Effector memory CD8-positive, alpha-beta T cell (primary cell): ENCODE results near the gene HIPK2.
A peak's percentile ranks its signal among the peaks of the same experiment; 100 is the strongest.
"Not testable (repeated sequence)": the region's sequence is repeated elsewhere in the genome, so short reads cannot be mapped to it uniquely, and the experiment has no call there.

Source experiments
- ATAC-seq: fragments of 150-1000 bp; cut with Tn5 transposase; replicated peaks from 2 replicates; pipeline ENCODE4 v1.10.0; 2021; ENCODE audit warnings: mild to moderate bottlenecking, moderate library complexity
- DNase-seq, 3 experiments: peaks; one replicate each; pipeline ENCODE4 v3.0.0; 2021
- H3K27ac Mint-ChIP-seq, 2 donors: one replicate each; pipeline ENCODE4 v1.8.0; 2022; ENCODE audit warnings: mild to moderate bottlenecking in 2 of 2, mixed read lengths in 2 of 2, moderate library complexity in 2 of 2
- H3K27me3 Mint-ChIP-seq, 2 donors: one replicate each; pipeline ENCODE4 v1.8.0; 2022; ENCODE audit warnings: mixed read lengths in 2 of 2
- H3K36me3 Mint-ChIP-seq: one replicate; pipeline ENCODE4 v1.8.0; 2022; ENCODE audit warnings: mild to moderate bottlenecking, moderate library complexity, mixed read lengths; ENCODE audit not compliant: insufficient read depth
- H3K4me1 Mint-ChIP-seq, 2 donors: one replicate each; pipeline ENCODE4 v1.8.0; 2022; ENCODE audit warnings: low read depth in 2 of 2, mixed read lengths in 2 of 2
- H3K4me3 Mint-ChIP-seq, 2 donors: one replicate each; pipeline ENCODE4 v1.8.0; 2022; ENCODE audit warnings: mild to moderate bottlenecking in 2 of 2, mixed read lengths in 2 of 2, moderate library complexity in 2 of 2
- H3K9me3 Mint-ChIP-seq, 2 donors: one replicate each; pipeline ENCODE4 v1.8.0; 2022; ENCODE audit warnings: mixed read lengths in 2 of 2

The HIPK2 gene

GRCh38 chr7:139619367-139619657 is 158.5 kb downstream of the HIPK2 start:
- H3K27ac Mint-ChIP-seq = no peak overlapping the region
- H3K27me3 Mint-ChIP-seq = no peaks in the 10 kb centered on the region
- no peaks in the 10 kb centered on the region for H3K9me3 Mint-ChIP-seq
- H3K36me3 Mint-ChIP-seq = peaks cover 9% of the 10 kb centered on the region
- no peak overlapping the region for H3K4me3 Mint-ChIP-seq
- ATAC-seq (no peak), DNase-seq (no peak)
- H3K4me1 Mint-ChIP-seq = peaks cover 0 to 4% of the 10 kb centered on the region in 2 donors

- peaks cover 7% of the 10 kb centered on the region for H3K36me3 Mint-ChIP-seq
These were observed 159.1 kb downstream of the HIPK2 start for GRCh38 chr7:139618482-139619366.

GRCh38 chr7:139617074-139617473 is 160.7 kb downstream of the HIPK2 start:
- Mint-ChIP-seq H3K4me1 (no peaks in the 10 kb centered on the region), H3K27ac (no peak overlapping the region), H3K27me3 (no peaks in the 10 kb centered on the region), H3K9me3 (no peaks in the 10 kb centered on the region), H3K36me3 (peaks cover 7% of the 10 kb centered on the region), H3K4me3 (no peak overlapping the region)
- ATAC-seq = no peak
- no peak for DNase-seq

More at GRCh38 chr7:139618482-139619366, 159.1 kb downstream of the HIPK2 start:
- peaks cover 0 to under 1% of the 10 kb centered on the region in 2 donors for H3K4me1 Mint-ChIP-seq
- no peaks in the 10 kb centered on the region for H3K9me3 Mint-ChIP-seq
- ATAC-seq (no peak), DNase-seq (no peak)
- peak overlapping the region in 1 of 2 donors; percentile 18 for H3K27ac Mint-ChIP-seq
- no peak overlapping the region for H3K4me3 Mint-ChIP-seq
- no peaks in the 10 kb centered on the region for H3K27me3 Mint-ChIP-seq

GRCh38 chr7:139614886-139615285 is 162.9 kb downstream of the HIPK2 start:
- Mint-ChIP-seq H3K4me3 (no peak overlapping the region), H3K27me3 (no peaks in the 10 kb centered on the region), H3K4me1 (no peaks in the 10 kb centered on the region), H3K9me3 (no peaks in the 10 kb centered on the region), H3K36me3 (peaks cover 7% of the 10 kb centered on the region), H3K27ac (no peak overlapping the region)
- DNase-seq (no peak), ATAC-seq (no peak)

- Mint-ChIP-seq H3K4me1 (no peaks in the 10 kb centered on the region), H3K4me3 (no peak overlapping the region), H3K9me3 (no peaks in the 10 kb centered on the region), H3K27ac (no peak overlapping the region), H3K27me3 (no peaks in the 10 kb centered on the region), H3K36me3 (peaks cover 7% of the 10 kb centered on the region)
- DNase-seq (no peak), ATAC-seq (no peak)
These were observed 163.8 kb downstream of the HIPK2 start for GRCh38 chr7:139613971-139614411.

GRCh38 chr7:139611556-139611955 is 166.2 kb downstream of the HIPK2 start:
- H3K9me3 Mint-ChIP-seq, DNase-seq, ATAC-seq, H3K4me3 Mint-ChIP-seq, H3K27ac Mint-ChIP-seq, H3K27me3 Mint-ChIP-seq, H3K4me1 Mint-ChIP-seq: not testable (repeated sequence)
- peaks cover 11% of the 10 kb centered on the region for H3K36me3 Mint-ChIP-seq

- no peak overlapping the region for H3K4me3 Mint-ChIP-seq
- no peaks in the 10 kb centered on the region for H3K9me3 Mint-ChIP-seq
- no peak for ATAC-seq
- H3K4me1 Mint-ChIP-seq = no peaks in the 10 kb centered on the region
- peaks cover 4% of the 10 kb centered on the region for H3K36me3 Mint-ChIP-seq
- no peak for DNase-seq
- H3K27ac Mint-ChIP-seq = no peak overlapping the region
- no peaks in the 10 kb centered on the region for H3K27me3 Mint-ChIP-seq
These were observed 167.2 kb downstream of the HIPK2 start for GRCh38 chr7:139610595-139610994.

- H3K27me3 Mint-ChIP-seq = no peaks in the 10 kb centered on the region
- H3K4me3 Mint-ChIP-seq = no peak overlapping the region
- no peaks in the 10 kb centered on the region for H3K4me1 Mint-ChIP-seq
- DNase-seq = no peak
- no peak for ATAC-seq
- no peaks in the 10 kb centered on the region for H3K9me3 Mint-ChIP-seq
- peaks cover 4% of the 10 kb centered on the region for H3K36me3 Mint-ChIP-seq
- H3K27ac Mint-ChIP-seq = no peak overlapping the region
These were observed 173.9 kb downstream of the HIPK2 start for GRCh38 chr7:139603896-139604295.

- H3K27ac Mint-ChIP-seq = no peak overlapping the region
- no peaks in the 10 kb centered on the region for H3K9me3 Mint-ChIP-seq
- peaks cover 4% of the 10 kb centered on the region for H3K36me3 Mint-ChIP-seq
- no peaks in the 10 kb centered on the region for H3K4me1 Mint-ChIP-seq
- no peak for DNase-seq
- ATAC-seq = no peak
- H3K27me3 Mint-ChIP-seq = no peaks in the 10 kb centered on the region
- no peak overlapping the region for H3K4me3 Mint-ChIP-seq
These were observed 174.5 kb downstream of the HIPK2 start for GRCh38 chr7:139603282-139603681.

- H3K27ac Mint-ChIP-seq = no peak overlapping the region
- no peaks in the 10 kb centered on the region for H3K27me3 Mint-ChIP-seq
- H3K36me3 Mint-ChIP-seq = peaks cover 4% of the 10 kb centered on the region
- no peak overlapping the region for H3K4me3 Mint-ChIP-seq
- H3K4me1 Mint-ChIP-seq = no peaks in the 10 kb centered on the region
- H3K9me3 Mint-ChIP-seq = no peaks in the 10 kb centered on the region
- ATAC-seq (peak; percentile 21), DNase-seq (no peak)
These were observed 175.6 kb downstream of the HIPK2 start for GRCh38 chr7:139602143-139602722.

GRCh38 chr7:139601176-139601575 is 176.6 kb downstream of the HIPK2 start:
- H3K27me3 Mint-ChIP-seq = no peaks in the 10 kb centered on the region
- DNase-seq (no peak), ATAC-seq (no peak)
- peaks cover 9% of the 10 kb centered on the region for H3K36me3 Mint-ChIP-seq
- H3K27ac Mint-ChIP-seq = no peak overlapping the region
- no peaks in the 10 kb centered on the region for H3K9me3 Mint-ChIP-seq
- no peak overlapping the region for H3K4me3 Mint-ChIP-seq
- no peaks in the 10 kb centered on the region for H3K4me1 Mint-ChIP-seq

- DNase-seq (no peak), ATAC-seq (no peak)
- no peaks in the 10 kb centered on the region for H3K9me3 Mint-ChIP-seq
- peaks cover 13% of the 10 kb centered on the region for H3K36me3 Mint-ChIP-seq
- no peaks in the 10 kb centered on the region for H3K4me1 Mint-ChIP-seq
- no peaks in the 10 kb centered on the region for H3K27me3 Mint-ChIP-seq
- H3K27ac Mint-ChIP-seq = no peak overlapping the region
- no peak overlapping the region for H3K4me3 Mint-ChIP-seq
These were observed 177.5 kb downstream of the HIPK2 start for GRCh38 chr7:139600306-139600705.

GRCh38 chr7:139598642-139599041 is 179.2 kb downstream of the HIPK2 start:
- no peaks in the 10 kb centered on the region for H3K9me3 Mint-ChIP-seq

GRCh38 chr7:139597028-139597427 is 180.8 kb downstream of the HIPK2 start:
- H3K4me3 Mint-ChIP-seq = no peak overlapping the region
- peaks cover 17% of the 10 kb centered on the region for H3K36me3 Mint-ChIP-seq
- H3K27me3 Mint-ChIP-seq = no peaks in the 10 kb centered on the region
- H3K4me1 Mint-ChIP-seq = no peaks in the 10 kb centered on the region
- no peaks in the 10 kb centered on the region for H3K9me3 Mint-ChIP-seq
- H3K27ac Mint-ChIP-seq = no peak overlapping the region
- DNase-seq (no peak), ATAC-seq (no peak)

More at GRCh38 chr7:139598642-139599041, 179.2 kb downstream of the HIPK2 start:
- Mint-ChIP-seq H3K27me3 (no peaks in the 10 kb centered on the region), H3K27ac (no peak overlapping the region), H3K4me1 (no peaks in the 10 kb centered on the region), H3K36me3 (peaks cover 17% of the 10 kb centered on the region), H3K4me3 (no peak overlapping the region)
- no peak for ATAC-seq
- no peak for DNase-seq
